Kidney capillary endothelial cell (primary cell): Measurements from ENCODE around the gene COMMD9.

Source experiments
- DNase-seq: peaks from one replicate; pipeline ENCODE4 v3.0.0-alpha.2; 2018; ENCODE audit warnings: low spot score

The COMMD9 gene

DNA sequence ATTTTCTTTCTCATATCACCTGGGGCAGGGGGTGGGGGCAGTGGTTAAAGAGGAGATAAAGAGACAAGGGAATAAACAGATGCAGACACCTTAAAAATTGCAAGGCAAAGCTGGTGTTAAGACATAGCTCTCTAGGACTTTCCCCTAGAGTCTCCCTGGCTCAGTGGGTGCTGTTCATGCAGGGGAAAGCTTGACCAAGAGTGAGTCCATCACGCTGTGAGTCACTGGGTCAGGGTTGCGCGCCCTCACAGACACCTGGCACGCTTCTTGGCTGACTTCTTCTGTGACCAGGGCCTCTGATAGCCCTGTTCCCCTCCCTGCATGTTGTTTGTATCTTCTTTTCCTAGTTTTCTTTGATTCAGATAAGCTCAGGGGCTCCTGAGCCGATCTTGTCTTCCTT, 31.9 kb downstream of the COMMD9 start:
- DNase-seq = no peak

DNA sequence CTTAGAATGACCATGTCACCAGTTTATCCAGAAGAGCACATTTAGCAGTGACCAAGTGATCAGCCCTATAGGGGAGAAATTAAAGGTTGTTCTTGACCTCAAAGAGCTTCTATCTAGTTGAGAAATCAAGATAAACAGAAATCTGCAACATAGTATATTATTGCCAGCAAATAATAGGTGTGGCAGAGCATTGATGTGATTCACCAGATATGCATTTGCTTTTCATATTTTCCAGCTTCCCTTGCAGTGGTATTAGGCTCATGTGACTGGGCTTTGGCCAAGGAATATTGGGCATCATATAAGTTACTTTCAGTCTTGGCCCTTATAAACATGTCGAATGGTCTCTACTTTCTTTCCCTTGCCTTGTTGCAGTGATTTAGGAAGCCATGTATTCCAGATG, 34.5 kb downstream of the COMMD9 start:
- no peak for DNase-seq

- no peak for DNase-seq
Observed at GRCh38 chr11:36253238-36253637, 36.0 kb downstream of the COMMD9 start.

GRCh38 chr11:36251823-36252222, 37.4 kb downstream of the COMMD9 start:
- DNase-seq = no peak

GRCh38 chr11:36249246-36249645, 40.0 kb downstream of the COMMD9 start:
- no peak for DNase-seq

- no peak for DNase-seq
Observed at GRCh38 chr11:36248436-36248835, 40.8 kb downstream of the COMMD9 start.

DNA sequence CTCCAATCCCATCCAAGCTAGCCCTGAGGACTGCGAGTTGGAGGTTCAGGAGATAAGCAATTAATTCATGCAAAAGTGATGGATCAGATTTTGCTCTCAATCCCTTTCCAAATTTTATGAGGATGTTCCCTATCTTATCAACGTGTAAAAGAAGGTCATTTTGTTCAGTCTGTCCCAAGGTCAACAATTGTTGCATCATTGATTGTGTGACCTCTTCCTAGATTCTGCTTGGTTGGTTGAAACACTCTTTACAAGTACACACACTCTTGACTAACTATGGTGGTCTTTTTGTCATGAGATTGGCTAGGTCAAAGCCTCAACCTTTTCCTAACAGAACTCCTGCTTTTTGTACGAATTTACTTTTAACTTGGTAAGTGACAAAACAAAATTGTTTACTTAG, 41.7 kb downstream of the COMMD9 start:
- DNase-seq = no peak

GRCh38 chr11:36243641-36244040, 45.6 kb downstream of the COMMD9 start:
- no peak for DNase-seq

DNA sequence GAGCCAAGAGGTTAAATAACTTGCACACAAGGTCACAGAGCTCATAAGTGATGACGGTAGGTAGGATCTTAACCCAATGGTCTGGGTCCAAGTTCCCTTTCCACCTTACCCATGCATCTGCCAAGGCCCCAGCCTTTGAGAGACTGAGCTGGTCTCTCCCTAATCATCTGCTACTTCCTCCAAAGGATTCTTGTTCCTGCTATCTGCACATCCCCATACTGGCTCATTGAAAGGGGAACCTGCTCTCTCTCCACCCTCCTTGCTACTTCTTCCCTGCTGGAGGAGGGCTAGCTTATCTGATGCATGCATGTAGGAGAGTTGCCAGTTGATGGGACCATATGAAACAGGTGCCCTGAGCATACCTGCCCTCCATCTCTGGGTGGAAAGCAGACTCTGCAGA, 47.7 kb downstream of the COMMD9 start:
- no peak for DNase-seq

- DNase-seq = no peak
Observed at GRCh38 chr11:36240801-36241200, 48.4 kb downstream of the COMMD9 start.

DNA sequence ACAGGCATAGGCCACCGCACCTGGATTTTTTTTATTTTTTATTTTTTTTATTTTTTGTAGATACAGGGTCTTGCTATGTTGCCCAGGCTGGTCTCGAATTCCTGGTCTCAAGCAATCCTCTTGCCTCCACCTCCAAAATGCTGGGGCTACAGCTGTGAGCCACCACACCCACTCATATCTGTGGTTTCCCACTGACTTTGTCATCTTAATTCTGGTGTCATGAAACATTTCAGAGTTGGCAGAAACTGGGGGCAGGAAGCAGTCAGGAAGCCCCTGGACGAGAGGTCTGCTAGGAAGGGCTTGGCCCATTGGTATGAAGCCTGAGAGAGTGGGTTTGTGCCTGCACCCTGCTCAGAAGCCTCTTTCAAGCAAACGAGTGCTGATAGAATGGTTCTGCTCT, 49.1 kb downstream of the COMMD9 start:
- DNase-seq = no peak

- no peak for DNase-seq
Observed at GRCh38 chr11:36239636-36240035, 49.6 kb downstream of the COMMD9 start.

DNA sequence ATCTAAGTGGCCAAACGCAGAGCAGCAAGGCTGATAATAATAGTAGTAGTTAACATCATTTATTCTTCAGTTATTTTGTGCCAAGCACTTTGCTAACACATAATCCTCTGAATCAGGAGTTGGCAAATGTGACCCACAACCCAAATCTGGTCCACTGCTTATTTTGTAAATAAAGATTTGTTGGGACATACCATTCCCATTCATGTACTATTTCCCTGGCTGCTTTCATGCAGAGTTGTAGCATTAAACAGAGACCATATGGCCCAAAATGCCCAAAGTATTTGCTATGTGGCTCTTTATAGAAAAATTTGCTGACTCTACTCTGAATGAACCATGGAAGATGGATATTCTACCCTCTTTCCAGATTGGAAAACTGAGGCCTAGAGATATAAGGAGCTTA, 50.3 kb downstream of the COMMD9 start:
- no peak for DNase-seq

DNA sequence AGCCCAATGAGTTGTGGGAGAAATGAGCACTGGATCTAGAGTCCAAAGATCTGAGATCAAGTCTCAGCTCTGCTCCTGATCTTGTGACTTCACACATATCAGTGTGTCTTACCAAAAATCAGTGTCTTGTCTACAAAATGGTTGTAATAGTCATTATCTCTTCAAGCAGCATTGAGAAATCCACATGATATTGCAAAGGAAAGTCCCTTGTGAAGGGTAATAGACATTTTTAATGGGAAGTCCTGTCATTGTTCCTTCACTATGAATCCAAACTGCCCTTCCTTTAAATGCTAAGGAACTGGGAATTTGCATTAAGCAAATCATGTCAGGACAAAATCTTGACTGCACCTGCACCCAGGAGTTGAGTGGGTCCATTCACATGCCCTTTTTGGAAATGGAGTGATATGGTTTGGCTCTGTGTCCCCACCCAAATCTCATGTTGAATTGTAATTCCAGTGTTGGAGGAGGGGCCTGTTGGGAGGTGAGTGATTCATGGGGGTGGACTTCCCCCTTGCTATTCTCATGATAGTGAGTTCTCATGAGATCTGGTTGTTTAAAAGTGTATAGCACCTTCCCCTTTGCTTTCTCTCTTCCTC, 51.1 kb downstream of the COMMD9 start:
- no peak for DNase-seq

- no peak for DNase-seq
Observed at GRCh38 chr11:36237391-36237790, 51.8 kb downstream of the COMMD9 start.

- DNase-seq = no peak
Observed at GRCh38 chr11:36235750-36236149, 53.5 kb downstream of the COMMD9 start.

- DNase-seq = no peak
Observed at GRCh38 chr11:36234825-36235224, 54.4 kb downstream of the COMMD9 start.

- no peak for DNase-seq
Observed at GRCh38 chr11:36233204-36233603, 56.0 kb downstream of the COMMD9 start.

DNA sequence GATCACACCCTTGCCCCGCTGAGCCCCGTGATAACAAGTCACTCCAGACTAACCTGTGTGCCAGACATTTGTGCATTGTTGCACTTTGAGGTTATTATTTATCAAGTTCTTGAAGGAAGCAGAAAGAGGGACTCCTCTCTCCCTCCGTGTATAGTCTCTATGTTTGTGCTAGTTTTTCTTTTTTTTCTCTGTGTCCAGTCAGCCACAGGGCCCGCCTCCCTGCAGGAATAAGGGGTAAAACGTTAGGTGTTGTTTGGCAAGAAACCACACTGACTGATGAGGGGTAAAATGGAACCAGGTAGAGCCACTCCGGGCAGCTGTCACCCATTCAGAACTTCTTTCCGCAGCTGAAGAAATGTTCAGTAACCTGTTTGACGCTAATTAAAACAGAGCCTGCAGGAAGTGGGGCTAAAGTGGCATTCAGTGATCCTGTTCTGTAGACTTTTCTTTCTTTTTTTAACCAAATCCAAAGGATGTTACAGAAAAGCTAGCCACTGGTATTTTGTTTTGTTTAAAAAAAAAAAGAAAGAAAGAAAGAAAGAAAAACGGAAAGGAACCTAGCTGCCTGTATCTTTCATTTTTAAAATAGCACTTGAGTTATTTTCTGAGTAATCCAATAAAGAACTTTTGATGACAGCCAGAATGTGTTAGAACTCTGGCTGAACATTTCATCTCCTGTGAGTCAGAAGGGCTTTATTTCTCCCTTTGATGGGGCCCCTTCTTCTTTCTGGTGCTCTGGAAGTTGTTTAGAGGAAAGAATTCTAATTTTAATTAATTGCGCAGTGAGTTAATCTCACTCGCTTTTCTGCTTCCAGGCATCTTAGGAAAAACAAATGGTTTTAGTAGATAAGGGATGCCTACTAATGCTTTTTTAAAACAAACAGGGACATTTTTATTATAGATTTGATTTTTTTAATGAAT, 58.2 kb downstream of the COMMD9 start:
- no peak for DNase-seq

GRCh38 chr11:36229091-36229705, 60.0 kb downstream of the COMMD9 start:
- no peak for DNase-seq

GRCh38 chr11:36228689-36229088, 60.5 kb downstream of the COMMD9 start:
- no peak for DNase-seq

DNA sequence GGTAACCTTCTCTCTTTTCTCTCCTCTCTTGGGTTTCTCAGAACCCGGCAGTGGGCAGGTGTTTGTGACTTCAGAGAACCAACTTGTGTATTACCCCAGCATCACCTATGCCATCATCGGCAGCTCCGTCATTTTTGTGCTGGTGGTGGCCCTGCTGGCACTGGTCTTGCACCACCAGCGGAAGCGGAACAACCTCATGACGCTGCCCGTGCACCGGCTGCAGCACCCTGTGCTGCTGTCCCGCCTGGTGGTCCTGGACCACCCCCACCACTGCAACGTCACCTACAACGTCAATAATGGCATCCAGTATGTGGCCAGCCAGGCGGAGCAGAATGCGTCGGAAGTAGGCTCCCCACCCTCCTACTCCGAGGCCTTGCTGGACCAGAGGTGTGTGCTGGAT, 62.2 kb downstream of the COMMD9 start:
- DNase-seq = no peak

DNA sequence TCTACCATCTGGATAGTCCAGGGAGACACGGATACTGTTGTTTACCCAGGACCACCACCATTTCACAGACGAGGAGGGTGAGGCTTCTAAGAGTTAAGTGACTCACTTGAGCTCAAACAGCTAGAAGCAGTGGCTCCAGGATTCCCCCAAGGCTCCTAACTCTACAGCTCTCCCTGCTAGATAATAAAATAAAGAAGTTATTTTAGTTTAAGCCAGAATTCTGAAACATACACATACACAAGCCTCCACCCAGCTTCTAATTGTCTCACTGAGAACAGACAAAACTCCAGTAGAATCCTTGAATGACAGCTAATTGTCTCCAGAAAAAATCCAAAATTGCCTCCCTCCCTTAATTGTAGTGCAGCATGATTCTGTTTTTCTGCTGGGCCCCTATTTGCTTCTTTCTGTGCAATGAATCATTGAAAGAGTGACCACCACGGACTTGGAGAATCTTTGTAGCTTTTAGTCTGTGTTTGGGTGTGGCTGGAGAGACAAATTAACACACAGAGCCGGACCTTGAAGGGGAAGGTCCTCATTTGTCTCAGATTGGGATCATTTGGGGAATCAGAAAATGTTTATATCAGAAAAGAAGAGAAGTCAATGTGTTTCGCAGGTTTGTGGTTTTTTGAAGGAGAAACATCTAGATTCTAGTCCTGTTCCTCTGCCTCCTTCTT, 64.9 kb downstream of the COMMD9 start:
- no peak for DNase-seq
